H1 (cell line): ENCODE data around the gene HYAL1. TPM values are rescaled to one million over a fixed set of nuclear protein-coding genes. Genes with fewer than 3 reads are reported as not detected.
A peak's percentile ranks its signal among the peaks of the same experiment; 100 is the strongest.

Experiments
- CTCF ChIA-PET: fragments of 300-600 bp; sonication (Branson Sonifier 250); formaldehyde crosslinking; loops from one replicate; lab custom pipeline; 2021; ENCODE audit not compliant: partially characterized antibody; lab: Charles Lee
- POLR2A ChIA-PET: fragments of 300-600 bp; sonication (Branson Sonifier 250); formaldehyde crosslinking; loops from one replicate; lab custom pipeline; 2021; ENCODE audit warnings: inconsistent platforms; ENCODE audit not compliant: partially characterized antibody; lab: Charles Lee
- DNase-seq, 2 experiments: peaks; one replicate each; pipeline versions ENCODE4 v3.0.0 to v3.0.0-alpha.2; 2010 to 2022; ENCODE audit warnings: low spot score in 2 of 2, low read depth in 1 of 2, mixed read lengths in 1 of 2
- FAIRE-seq: peaks from 2 replicates; lab custom pipeline; 2011; peaks lifted over from hg19 to GRCh38; lab: Jason Lieb, UNC
- H2AFZ ChIP-seq: 2 replicates; pipeline ENCODE4 v1.8.1; 2012; ENCODE audit warnings: low read length, inconsistent platforms
- H2AK5ac ChIP-seq: 2 replicates; pipeline ENCODE4 v1.6.1; 2013; ENCODE audit warnings: low read depth, low read length
- H2BK120ac ChIP-seq: replicated peaks from 2 replicates; pipeline ENCODE3; 2013; ENCODE audit warnings: low read depth, low read length, inconsistent platforms
- H2BK12ac ChIP-seq: 2 replicates; pipeline ENCODE4 v1.6.1; 2013; ENCODE audit warnings: low read depth, low read length
- H2BK15ac ChIP-seq: 2 replicates; pipeline ENCODE4 v1.6.1; 2013; ENCODE audit warnings: low read length
- H2BK20ac ChIP-seq: 2 replicates; pipeline ENCODE4 v1.6.1; 2013; ENCODE audit warnings: low read length
- H2BK5ac ChIP-seq: 2 replicates; pipeline ENCODE4 v1.6.1; 2013; ENCODE audit warnings: low read depth, low read length
- H3K14ac ChIP-seq: 2 replicates; pipeline ENCODE4 v1.6.1; 2013; ENCODE audit warnings: inconsistent platforms; ENCODE audit not compliant: insufficient read length
- H3K18ac ChIP-seq: 2 replicates; pipeline ENCODE4 v1.6.1; 2013; ENCODE audit warnings: low read length; ENCODE audit errors: extremely low read depth
- H3K23ac ChIP-seq: 2 replicates; pipeline ENCODE4 v1.6.1; 2013; ENCODE audit warnings: inconsistent platforms; ENCODE audit not compliant: insufficient read length
- H3K23me2 ChIP-seq: 2 replicates; pipeline ENCODE4 v1.6.1; 2013; ENCODE audit warnings: low read depth, low read length
- H3K27ac ChIP-seq: 2 replicates; pipeline ENCODE4 v1.6.1; 2011; ENCODE audit warnings: low read depth, low read length, inconsistent platforms
- H3K27me3 ChIP-seq, 4 experiments: replicated peaks in 1 of 4; 1 replicate in 1 of 4; 2 replicates in 3 of 4; pipeline versions ENCODE4 v1.6.1 to v1.8.1; 2011 to 2013; ENCODE audit warnings: low read length in 3 of 4, mild to moderate bottlenecking in 3 of 4, inconsistent platforms in 2 of 4, mixed read lengths in 2 of 4, moderate library complexity in 1 of 4; ENCODE audit not compliant: control insufficient read depth in 3 of 4, insufficient read depth in 3 of 4; ENCODE audit errors: extremely low read depth in 1 of 4
- H3K36me3 ChIP-seq, 4 experiments: 2 replicates each; pipeline versions ENCODE4 v1.6.1 to v1.8.1; 2011 to 2013; ENCODE audit warnings: mild to moderate bottlenecking in 4 of 4, low read length in 3 of 4, moderate library complexity in 2 of 4, control low read depth in 1 of 4, inconsistent platforms in 1 of 4; ENCODE audit not compliant: insufficient read depth in 4 of 4, control insufficient read depth in 2 of 4
- H3K4ac ChIP-seq: replicated peaks from 2 replicates; pipeline ENCODE3; 2013; ENCODE audit warnings: low read length, low read depth, mixed read lengths, inconsistent platforms; ENCODE audit not compliant: insufficient read length
- H3K4me1 ChIP-seq, 4 experiments: replicated peaks in 1 of 4; 1 replicate in 1 of 4; 2 replicates in 3 of 4; pipeline versions ENCODE4 v1.6.1 to v1.8.1; 2011 to 2013; ENCODE audit warnings: low read length in 3 of 4, inconsistent platforms in 2 of 4, mixed read lengths in 1 of 4; ENCODE audit not compliant: insufficient read depth in 4 of 4, control insufficient read depth in 3 of 4
- H3K4me2 ChIP-seq, 2 experiments: 2 replicates each; pipeline versions ENCODE4 v1.6.1 to v1.8.1; 2011 to 2013; ENCODE audit warnings: low read depth in 2 of 2, low read length in 2 of 2, control low read depth in 1 of 2, inconsistent platforms in 1 of 2, mild to moderate bottlenecking in 1 of 2; ENCODE audit not compliant: insufficient read depth in 1 of 2
- H3K4me3 ChIP-seq, 4 experiments: fragments of 200-600, 300-600 bp in 1 of 4; sonication (generic), shearing (Covaris generic), sonication (Bioruptor Twin) in 1 of 4; 2 replicates each; pipeline versions ENCODE4 v1.5.1 to v1.8.1; 2011 to 2016; ENCODE audit warnings: low read length in 4 of 4, low read depth in 3 of 4, control low read depth in 2 of 4, inconsistent platforms in 2 of 4, mild to moderate bottlenecking in 2 of 4, mixed read lengths in 1 of 4, moderate library complexity in 1 of 4; ENCODE audit not compliant: insufficient read depth in 2 of 4; ENCODE audit errors: extremely low read depth in 1 of 4
- H3K56ac ChIP-seq: replicated peaks from 2 replicates; pipeline ENCODE3; 2013; ENCODE audit warnings: low read depth, mild to moderate bottlenecking, mixed read lengths, low read length, inconsistent platforms; ENCODE audit not compliant: insufficient read length
- H3K79me1 ChIP-seq: 2 replicates; pipeline ENCODE4 v1.6.1; 2013; ENCODE audit warnings: low read depth, low read length, control low read depth
- H3K79me2 ChIP-seq, 2 experiments: 2 replicates each; pipeline versions ENCODE4 v1.6.1 to v1.8.1; 2012 to 2013; ENCODE audit warnings: low read length in 2 of 2, mild to moderate bottlenecking in 2 of 2, inconsistent platforms in 1 of 2; ENCODE audit not compliant: insufficient read depth in 2 of 2, control insufficient read depth in 1 of 2
- H3K9ac ChIP-seq, 4 experiments: replicated peaks in 1 of 4; 1 replicate in 1 of 4; 2 replicates in 3 of 4; pipeline versions ENCODE4 v1.6.1 to v1.8.1; 2011 to 2013; ENCODE audit warnings: low read depth in 3 of 4, low read length in 3 of 4, control low read depth in 2 of 4, mild to moderate bottlenecking in 2 of 4, moderate library complexity in 2 of 4, inconsistent platforms in 1 of 4; ENCODE audit errors: extremely low read depth in 1 of 4
- H3K9me3 ChIP-seq, 2 experiments: 2 replicates each; pipeline versions ENCODE4 v1.6.1 to v1.8.1; 2012 to 2013; ENCODE audit warnings: mild to moderate bottlenecking in 2 of 2, moderate library complexity in 2 of 2, control low read depth in 1 of 2, inconsistent platforms in 1 of 2, low read depth in 1 of 2, low read length in 1 of 2, mixed read lengths in 1 of 2; ENCODE audit not compliant: insufficient read depth in 2 of 2
- H4K20me1 ChIP-seq, 2 experiments: replicated peaks in 1 of 2; 2 replicates each; pipeline versions ENCODE3 to v1.8.1; 2011 to 2013; ENCODE audit warnings: inconsistent platforms in 2 of 2, low read length in 2 of 2, mild to moderate bottlenecking in 1 of 2; ENCODE audit not compliant: insufficient read depth in 2 of 2, control insufficient read depth in 1 of 2
- H4K5ac ChIP-seq: 2 replicates; pipeline ENCODE4 v1.6.1; 2013; ENCODE audit warnings: low read length, low read depth, mixed read lengths, inconsistent platforms; ENCODE audit not compliant: insufficient read length
- H4K8ac ChIP-seq: 2 replicates; pipeline ENCODE4 v1.8.0; 2013; ENCODE audit warnings: mild to moderate bottlenecking, moderate library complexity, low read length, inconsistent platforms; ENCODE audit not compliant: insufficient read depth; ENCODE audit errors: extremely low read depth
- H4K91ac ChIP-seq: replicated peaks from 2 replicates; pipeline ENCODE3; 2013; ENCODE audit warnings: low read length, mixed read lengths, inconsistent platforms; ENCODE audit not compliant: insufficient read length
- BRCA1 ChIP-seq: IDR thresholded peaks from 2 replicates; pipeline ENCODE4 v1.6.1; 2012; ENCODE audit warnings: low read depth, low read length, improper control_type of control experiment
- CBX5 ChIP-seq: fragments of 300-800, 300-1000 bp; sonication (generic); IDR thresholded peaks from 2 replicates; pipeline ENCODE4 v1.7.1; 2016; ENCODE audit warnings: antibody characterized with exemption, low read length, low read depth
- CEBPB ChIP-seq: IDR thresholded peaks from 2 replicates; pipeline ENCODE4 v1.6.1; 2012; ENCODE audit warnings: low read depth, low read length
- CHD2 ChIP-seq: IDR thresholded peaks from 2 replicates; pipeline ENCODE4 v1.6.1; 2012; ENCODE audit warnings: low read length, improper control_type of control experiment
- GABPA ChIP-seq: IDR thresholded peaks from 2 replicates; pipeline ENCODE4 v1.6.1; 2011; ENCODE audit warnings: mild to moderate bottlenecking, low read length, moderate library complexity, borderline replicate concordance; ENCODE audit not compliant: insufficient read depth
- JUND ChIP-seq: IDR thresholded peaks from 2 replicates; pipeline ENCODE4 v1.6.1; 2011; ENCODE audit warnings: mild to moderate bottlenecking, improper control_type of control experiment, low read length
- KDM1A ChIP-seq: fragments of 200-600, 300-600 bp; sonication (generic); IDR thresholded peaks from 2 replicates; pipeline ENCODE4 v1.7.1; 2016; ENCODE audit warnings: mild to moderate bottlenecking, low read length, borderline replicate concordance
- NANOG ChIP-seq: IDR thresholded peaks from 2 replicates; pipeline ENCODE4 v1.6.1; 2011; ENCODE audit warnings: low read length, low read depth, mild to moderate bottlenecking, inconsistent platforms; ENCODE audit not compliant: insufficient read depth, poor library complexity, severe bottlenecking
- NRF1 ChIP-seq: IDR thresholded peaks from 2 replicates; pipeline ENCODE4 v1.6.1; 2011; ENCODE audit warnings: mild to moderate bottlenecking, low read depth, low read length, improper control_type of control experiment
- SAP30 ChIP-seq: fragments of 300-600 bp; sonication (generic); IDR thresholded peaks from 2 replicates; pipeline ENCODE4 v1.7.1; 2012; ENCODE audit warnings: low read length, moderate library complexity, mild to moderate bottlenecking, inconsistent platforms; ENCODE audit not compliant: insufficient read depth, insufficient replicate concordance
- TAF1 ChIP-seq: IDR thresholded peaks from 2 replicates; pipeline ENCODE4 v1.6.1; 2011; ENCODE audit warnings: mild to moderate bottlenecking, low read depth, low read length
- TAF7 ChIP-seq: optimal IDR thresholded peaks from 2 replicates; pipeline ENCODE3; 2011; ENCODE audit warnings: low read depth, mild to moderate bottlenecking, inconsistent platforms, low read length, moderate library complexity, borderline replicate concordance
- WGBS, 2 experiments: shearing (Covaris generic) in 1 of 2; methylation state at CpG; one replicate each; pipeline versions ENCODE4 v1.1.6 to v1.1.7; 2013 to 2015; ENCODE audit warnings: low lambda C conversion rate in 2 of 2, mixed read lengths in 2 of 2, inconsistent platforms in 1 of 2, low coverage in 1 of 2, missing lambda C conversion rate in 1 of 2; ENCODE audit not compliant: insufficient replicate concordance in 2 of 2, insufficient coverage in 1 of 2, insufficient read length in 1 of 2; ENCODE audit errors: extremely low coverage in 1 of 2, missing lambda C conversion rate in 1 of 2; 5-methylcytosine and 5-hydroxymethylcytosine counted together
- polyA plus RNA-seq, 7 experiments: library from polyadenylated mRNA; depleted of rRNA in 3 of 7; stranded (reverse) in 5 of 7; unstranded in 2 of 7; fragments of >200 nt in 5 of 7; fragments of 200-250 nt in 2 of 7; gene quantifications; 1 replicate in 5 of 7; 2 replicates in 1 of 7; 4 replicates in 1 of 7; pipeline versions ENCODE4 v1.2.1 to v1.2.3, GENCODE V29; 2011 to 2013; ENCODE audit warnings: missing spikeins in 2 of 7, mixed read lengths in 2 of 7
- total RNA-seq: library from RNA; stranded (reverse); fragmentation: NEBNext Ultra II Directional; extraction: Animal tissue kit (Norgen Biotek cat#: 25700); gene quantifications from 2 replicates; pipeline ENCODE4 v1.2.1, GENCODE V29; 2021

HYAL1 gene
- total and polyA plus RNA-seq, 2 of the 8 experiments (the other 6 are each of a cell fraction or from before 2014, with no cell fraction given) = 2.0 to 5.4 TPM

DNA sequence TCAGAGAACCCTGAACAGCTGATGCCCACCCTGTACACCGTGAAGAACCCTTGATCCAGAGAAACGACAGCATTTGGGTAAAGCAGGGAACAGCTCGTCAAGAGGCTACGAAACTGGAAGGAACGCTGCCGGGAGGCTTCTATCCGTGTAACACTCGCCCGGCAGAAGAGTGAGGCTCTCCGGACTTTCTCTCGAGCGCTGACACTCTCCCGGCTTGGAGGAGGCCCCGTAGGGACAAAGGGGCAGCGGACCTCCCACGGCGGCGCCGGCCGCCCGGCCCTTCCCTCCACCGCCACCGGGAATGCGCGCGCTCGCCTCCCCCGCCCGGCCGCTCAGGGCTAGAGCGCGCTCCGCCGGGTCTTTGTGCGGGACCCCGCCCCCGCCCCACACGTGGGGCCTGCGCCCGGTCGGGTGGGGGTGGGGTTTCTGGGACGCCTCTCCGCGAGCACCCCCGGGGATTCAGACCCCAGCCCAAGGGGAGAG is 17.5 kb upstream of the HYAL1 start:
- Histone ChIP-seq H3K27me3 (no peaks in the 10 kb centered on the region), H3K23ac (no peak overlapping the region), H3K56ac (peak overlapping the region; percentile 3), H4K91ac (peak overlapping the region; percentile 29), H3K14ac (no peak overlapping the region), H2BK15ac (no peak overlapping the region; the same call in 1 of the 2 replicates), H2AFZ (no peak overlapping the region), H3K4me3 (peak overlapping the region; percentile 89 to 96 (median 94)), H3K9ac (peak overlapping the region; percentile 89 to 100 (median 98)), H3K79me1 (peaks cover 20% of the 10 kb centered on the region), H3K18ac (peak overlapping the region; percentile 4; the same call in 1 of the 2 replicates), H4K20me1 (peaks cover 19 to 31% of the 10 kb centered on the region in 2 experiments), H3K4me2 (peak overlapping the region; percentile 97), H4K8ac (peak overlapping the region; percentile 99; the same call in 1 of the 2 replicates), H2BK120ac (no peak overlapping the region), H3K9me3 (no peaks in the 10 kb centered on the region), H2BK5ac (peak overlapping the region; percentile 99), H3K4ac (no peak overlapping the region), H3K4me1 (peaks cover 0 to 35% (median 19%) of the 10 kb centered on the region in 4 experiments; a peak in 6 of 7 replicates), H3K23me2 (peaks cover 17% of the 10 kb centered on the region), H2AK5ac (no peak overlapping the region), H2BK20ac (no peak overlapping the region), H2BK12ac (0 out of 2 replicates have a peak overlapping the region, but pooled peaks have one; percentile 3), H4K5ac (peak overlapping the region; percentile 90), H3K79me2 (peaks cover 0 to 25% of the 10 kb centered on the region in 2 experiments; a peak in 3 of 4 replicates), H3K36me3 (peaks cover 19 to 38% (median 30%) of the 10 kb centered on the region in 4 experiments), H3K27ac (peak overlapping the region; percentile 100)
- WGBS, 2 experiments = 0% methylated on average over 19 of the region's 45 CpGs; no CpG with 5 or more reads in 1 of the 2 experiments
- DNase-seq (peak in 1 of 2 experiments; percentile 90), FAIRE-seq (no peak)
- CTCF ChIA-PET = interaction anchor here (0.5 to 5.6 kb wide), 23 partner anchors 11 to 1340 kb away, joined by 3 to 60 read pairs (median 4); partner anchors contain the start of genes CYB561D2, HYAL1, HYAL3 and NAA80
- POLR2A ChIA-PET = interaction anchor here (0.6 to 12.6 kb wide), 16 partner anchors 9 to 160 kb away, joined by 3 to 149 read pairs (median 6); partner anchors contain the start of genes GNAI2, HYAL1, HYAL3 and IFRD2
- TF ChIP-seq CBX5 (no peak), NANOG (no peak), TAF1 (no peak), CHD2 (no peak), KDM1A (no peak), BRCA1 (no peak), NRF1 (no peak), GABPA (no peak), CEBPB (no peak), SAP30 (peak; percentile 73), JUND (no peak), TAF7 (no peak)
